Measurements from ENCODE around the gene RBP2.

The RBP2 gene

DNA sequence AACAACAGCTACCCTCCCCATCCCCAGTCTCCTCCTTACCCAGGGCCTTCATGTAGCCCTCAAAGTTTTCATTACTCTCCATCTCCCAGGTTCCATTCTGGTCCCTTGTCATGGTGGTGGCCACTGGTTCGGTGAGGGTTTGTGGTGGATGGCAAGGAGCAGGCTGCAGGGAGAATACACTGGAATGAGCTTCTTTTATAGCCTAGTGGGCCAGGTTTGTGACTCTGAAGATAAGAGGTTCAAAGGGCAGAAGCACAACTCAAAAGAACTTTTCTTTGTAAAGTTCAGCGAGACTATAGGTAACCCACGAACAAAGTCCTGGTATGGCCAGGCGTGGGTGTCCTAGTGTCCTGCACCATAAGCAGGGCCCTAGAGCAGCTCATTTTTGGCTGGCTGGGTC is at the start of gene RBP2:
Gene RBP2, minus strand, starts transcription at position 169 of the 400 bp plus-strand sequence. Its CDS starts 57 bp downstream, at position 112.
- no peak for DNase-seq

DNA sequence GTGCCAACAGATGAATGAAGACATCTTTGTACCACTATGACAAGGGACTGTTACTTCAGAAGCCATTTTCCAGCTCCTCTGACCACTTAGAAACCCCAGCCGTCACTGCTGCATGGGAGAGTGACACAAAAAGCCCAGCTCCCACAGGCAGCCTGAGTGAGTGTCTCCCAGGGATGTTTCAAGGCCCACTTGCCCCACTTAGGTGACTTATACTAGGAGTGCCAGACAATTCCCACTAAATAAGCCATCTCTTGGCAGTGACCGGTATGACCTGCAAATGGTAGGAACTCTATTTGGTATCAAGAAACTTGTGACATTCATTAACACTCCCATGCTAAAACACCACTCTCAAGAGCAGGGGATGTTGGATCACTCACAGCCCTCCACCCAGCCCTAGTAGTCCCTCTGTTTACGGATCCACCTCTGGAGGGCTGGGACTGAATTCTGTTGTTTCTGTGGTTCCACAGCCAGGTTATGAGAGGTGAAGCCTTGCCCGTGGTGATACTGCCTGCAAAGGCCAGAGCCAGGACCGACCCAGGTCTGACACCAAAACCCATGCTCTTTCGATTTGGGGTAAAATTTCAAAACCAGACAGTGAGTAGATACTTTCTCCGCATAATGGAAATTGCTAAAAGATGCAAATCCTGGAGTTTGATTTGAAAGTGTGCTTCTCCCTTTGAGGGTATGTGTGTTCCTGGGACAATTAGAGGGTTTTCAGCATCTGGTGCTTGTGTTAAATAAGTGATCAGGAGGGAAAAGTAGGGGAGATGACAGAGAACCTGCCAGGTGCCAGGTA is 48.7 kb upstream of the RBP2 start:
- DNase-seq = no peak

DNA sequence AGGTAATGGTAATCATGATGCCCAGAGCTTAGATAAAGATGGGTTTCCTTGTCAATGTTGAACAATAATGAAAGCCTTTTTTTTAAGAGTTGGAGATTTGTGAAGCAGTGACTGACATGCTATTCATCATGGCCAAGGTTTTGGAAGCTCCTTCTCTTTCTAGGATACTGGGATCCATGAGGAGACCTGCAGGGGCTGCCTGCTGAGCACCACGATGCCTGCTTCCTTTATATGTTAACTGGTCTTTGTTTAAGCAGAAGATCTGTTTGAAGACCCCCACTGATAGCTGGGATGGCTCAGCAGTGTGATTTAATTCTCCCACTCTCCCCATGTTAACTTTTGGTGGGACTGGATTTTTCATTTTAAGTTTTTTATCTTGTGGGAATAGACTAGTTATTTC is 47.4 kb upstream of the RBP2 start:
- DNase-seq = no peak

DNA sequence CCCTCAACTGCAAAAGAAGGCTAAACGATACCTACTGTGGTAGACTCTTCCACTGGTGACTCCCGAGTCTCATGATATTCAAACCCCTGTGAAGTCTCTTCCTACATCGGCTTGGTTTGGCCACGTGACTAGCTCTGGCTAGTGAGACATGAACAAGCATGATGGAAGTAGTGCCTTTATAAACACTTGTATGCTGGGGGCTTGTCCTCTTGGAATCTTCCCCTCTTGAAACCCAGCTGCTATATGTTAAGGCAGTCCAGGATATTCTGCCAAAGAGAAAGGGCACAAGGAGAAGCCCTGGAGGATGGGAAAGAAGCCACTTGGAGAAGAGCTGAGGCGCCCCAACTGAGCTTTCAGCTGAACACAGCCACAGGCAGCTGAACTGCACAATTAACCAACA is 46.9 kb upstream of the RBP2 start:
- no peak for DNase-seq

DNA sequence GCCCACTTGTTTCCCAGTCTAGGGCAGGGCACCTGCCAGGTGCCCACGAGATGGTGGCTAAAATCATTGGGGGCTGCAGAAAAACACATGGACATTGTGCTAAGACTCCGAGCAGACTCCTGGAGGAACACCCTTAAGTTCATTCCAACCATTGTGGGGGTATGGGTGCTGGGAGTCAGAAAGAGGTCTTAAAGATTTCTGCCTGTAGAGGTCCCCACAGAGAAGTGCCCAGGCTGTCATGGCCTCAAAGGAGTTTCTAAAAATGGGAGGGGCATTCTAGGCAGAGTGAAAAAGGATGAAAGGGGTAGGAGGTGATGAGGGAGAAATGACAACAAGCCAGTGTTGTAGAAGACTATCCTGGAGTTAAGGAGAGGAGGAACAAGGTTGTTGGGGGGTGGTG is 46.1 kb upstream of the RBP2 start:
- no peak for DNase-seq

DNA sequence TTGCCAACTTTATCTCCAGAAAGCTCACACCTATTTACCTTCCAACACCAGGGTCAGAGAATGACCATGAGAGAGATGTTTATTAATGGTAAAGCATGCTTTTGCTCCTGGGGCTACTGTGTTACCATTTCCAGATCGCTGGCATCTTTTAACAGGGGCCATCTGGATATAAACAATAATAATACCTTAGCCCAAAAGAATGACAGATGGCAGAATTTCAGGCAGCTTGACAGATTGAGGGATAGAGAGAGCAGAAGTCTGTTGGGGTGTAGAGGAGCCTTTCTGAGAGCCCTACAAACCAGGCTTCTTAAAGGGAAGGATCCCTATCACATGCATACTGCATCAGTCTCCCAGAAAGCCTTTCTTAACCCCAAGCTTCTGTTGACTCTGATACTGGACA is 45.5 kb upstream of the RBP2 start:
- no peak for DNase-seq

DNA sequence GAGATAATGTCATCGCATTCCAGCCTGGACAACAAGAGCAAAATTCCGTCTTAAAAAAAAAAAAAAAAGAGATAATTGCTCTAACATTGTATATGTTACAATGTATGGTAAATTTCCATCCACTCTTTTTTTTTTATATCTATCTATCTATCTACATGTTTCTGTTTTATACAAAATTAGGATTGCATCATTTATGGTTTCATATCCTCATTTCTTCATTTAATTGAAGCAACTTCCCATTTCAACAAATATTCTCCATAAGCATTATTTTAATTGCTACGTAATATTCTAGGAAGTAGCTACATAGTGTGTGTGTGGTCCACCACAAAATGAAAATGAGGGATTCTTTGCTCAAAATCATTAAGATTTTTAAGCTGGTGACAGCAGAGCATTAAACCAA is 44.8 kb upstream of the RBP2 start:
- no peak for DNase-seq

DNA sequence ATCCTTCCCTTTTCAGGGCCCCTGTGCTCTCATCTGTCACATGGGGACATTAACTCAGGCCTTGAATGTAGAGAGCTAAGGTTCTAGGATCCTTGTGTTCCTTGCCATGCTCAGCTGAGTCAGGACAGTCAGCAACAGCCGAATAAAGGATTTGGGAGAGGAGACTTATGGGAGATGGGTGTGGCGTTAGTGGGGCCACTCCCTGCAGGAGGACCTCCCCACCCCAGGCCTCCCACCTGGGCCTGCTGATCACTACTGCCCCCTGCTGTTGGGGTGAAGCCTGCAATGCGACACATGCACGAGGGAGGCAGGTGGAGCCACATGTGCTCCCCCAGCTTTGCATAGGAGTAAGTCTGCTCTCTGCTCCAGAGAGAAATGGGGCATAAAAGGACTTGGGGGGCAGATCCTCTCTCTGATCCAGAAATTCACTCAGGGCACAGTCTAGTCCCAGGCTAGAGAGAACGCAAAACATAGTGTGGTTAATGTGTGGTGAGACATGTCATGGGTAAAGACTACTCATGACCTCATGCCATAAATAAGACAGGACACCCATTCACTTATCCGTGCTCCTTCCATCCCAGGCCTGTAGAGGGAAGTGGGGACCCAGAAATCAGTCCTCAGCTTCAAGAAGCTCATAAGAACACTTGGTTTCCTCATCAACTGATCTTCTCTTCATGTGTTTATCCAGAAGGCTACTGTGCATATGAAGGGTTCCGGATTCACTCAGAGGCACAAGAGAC is 43.9 kb upstream of the RBP2 start:
- DNase-seq = no peak

DNA sequence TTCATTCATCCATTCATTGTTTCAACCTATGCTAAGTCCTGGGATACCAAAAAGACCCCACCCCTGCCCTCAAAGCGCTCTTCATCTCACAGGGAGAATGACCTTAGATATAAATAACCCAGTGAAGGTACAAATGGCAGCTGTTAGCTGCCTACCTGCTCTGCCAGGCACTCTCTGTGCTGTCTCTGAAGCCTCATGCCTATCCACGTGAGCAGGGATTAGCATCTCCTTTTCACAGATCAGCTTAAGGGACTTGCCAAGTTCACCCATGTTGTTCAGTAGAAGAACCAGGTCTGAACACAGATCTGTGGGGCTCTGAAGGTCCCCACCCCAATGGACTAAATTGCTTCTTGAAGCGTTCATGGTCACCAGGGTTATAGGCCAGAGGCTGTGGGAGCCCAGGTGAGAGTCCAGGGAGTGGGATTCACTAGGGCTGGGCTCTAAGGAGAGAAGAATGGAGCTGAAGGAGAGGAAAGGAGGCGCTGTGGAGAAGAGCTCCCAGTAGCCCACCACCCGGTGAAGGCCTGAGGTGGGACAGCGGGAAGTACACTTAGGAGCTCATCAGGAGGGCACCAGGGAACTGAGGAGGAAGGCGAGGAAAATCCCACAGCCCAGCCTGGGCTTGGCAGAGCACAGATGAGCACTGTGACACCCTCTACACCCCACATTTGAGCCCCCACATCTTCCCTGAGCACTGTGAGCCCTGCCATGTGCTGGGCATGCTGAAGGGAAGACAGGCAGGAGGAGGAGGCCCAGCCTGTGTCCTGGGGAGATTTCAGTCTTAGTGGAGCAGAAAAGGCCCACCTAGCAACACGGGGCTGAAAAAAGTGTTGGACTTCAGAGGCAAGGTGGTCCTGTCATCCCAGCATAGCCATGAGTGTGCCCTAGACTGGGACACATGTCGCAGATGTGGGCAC is 42.9 kb upstream of the RBP2 start:
- no peak for DNase-seq

DNA sequence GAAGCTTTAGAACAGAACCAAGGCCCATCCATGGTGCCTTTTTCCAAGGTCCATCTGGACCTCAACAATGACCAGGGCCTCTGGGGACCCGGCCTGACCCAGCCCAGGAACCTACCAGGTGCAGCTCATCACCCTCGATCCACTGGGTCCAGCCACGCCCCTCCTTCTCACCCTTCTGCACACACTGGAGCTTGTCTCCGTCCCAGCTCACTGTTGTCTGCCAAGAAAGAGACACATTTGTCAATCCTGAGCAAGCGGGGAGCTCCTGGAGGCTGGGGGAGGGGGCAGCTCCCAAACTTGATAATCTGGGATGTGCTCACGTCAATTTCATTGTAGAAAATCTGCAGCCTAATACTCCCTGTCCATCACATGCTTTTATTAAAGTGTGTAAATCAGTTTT is 42.0 kb upstream of the RBP2 start:
- DNase-seq = no peak

DNA sequence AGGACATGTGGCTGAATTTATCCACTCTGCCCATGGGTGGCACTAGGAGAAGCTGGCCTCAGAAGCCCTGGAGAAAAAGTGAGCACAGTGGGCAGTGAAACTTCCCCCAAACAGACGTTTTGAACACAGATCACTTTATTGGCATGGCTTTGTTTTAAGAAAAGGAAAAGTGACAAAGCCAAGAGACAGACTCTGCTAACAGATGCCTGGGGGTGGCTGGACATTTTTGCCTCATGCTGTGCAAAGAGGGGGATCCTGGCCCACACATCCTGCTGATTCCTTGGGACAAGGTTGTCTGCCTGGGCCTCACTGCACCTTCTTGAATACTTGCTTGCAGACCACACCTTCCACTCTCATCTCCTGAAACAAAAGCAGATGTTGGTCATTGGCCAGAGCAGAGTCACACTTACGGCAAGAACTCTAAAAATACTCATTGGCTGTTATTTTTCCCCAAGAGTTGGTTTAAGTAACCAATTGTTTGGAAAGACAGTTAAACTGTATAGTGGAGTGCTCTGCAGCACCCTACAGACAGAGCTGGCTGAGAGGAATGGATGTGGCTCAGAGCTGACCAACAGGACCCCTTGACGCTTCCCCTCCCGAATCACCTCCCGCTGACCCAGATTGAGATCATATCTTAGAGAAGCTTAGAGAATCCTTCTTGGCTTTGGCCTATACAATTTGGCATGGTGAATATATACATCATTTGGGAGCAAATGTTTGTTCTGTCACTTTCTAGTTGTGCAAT is 41.2 kb upstream of the RBP2 start:
- DNase-seq = no peak

DNA sequence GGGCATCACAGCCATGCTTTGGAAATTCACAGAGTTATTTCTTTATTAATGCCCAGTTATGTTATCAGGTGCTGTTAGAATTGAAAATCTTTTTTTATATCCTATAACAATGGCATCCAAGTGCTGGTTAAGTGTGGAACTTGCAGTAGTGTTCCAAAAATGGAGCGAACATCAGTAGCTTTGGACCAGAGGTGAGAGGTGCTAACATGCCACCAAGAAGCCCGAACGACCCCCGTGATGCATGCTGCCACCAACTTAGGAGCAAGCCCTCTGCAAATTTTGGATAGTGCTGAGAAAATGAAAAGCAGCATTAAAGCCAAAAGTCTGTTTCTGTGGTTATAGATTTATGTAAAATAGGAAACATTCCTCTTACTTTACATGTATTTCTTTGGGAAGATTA is 38.4 kb upstream of the RBP2 start:
- DNase-seq = no peak

DNA sequence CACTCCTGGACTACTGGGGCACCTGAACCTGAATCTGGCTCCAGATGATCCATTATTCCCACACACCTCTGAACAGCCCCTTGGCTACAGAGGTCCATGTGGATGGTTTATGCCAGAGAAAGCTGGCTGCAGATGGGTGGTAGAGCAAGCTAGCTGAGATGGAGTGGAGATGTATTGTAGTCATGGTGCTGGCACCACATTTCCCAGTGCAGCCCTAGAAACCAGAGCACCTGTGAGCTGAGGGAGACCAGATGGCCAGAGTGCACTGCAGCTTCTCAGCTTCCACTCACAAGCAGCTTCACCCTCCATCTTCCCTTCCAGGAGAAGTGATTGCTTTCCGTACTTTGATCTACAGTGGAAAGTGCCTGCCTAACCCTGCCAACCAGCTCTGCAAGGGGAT is 33.3 kb upstream of the RBP2 start:
- DNase-seq = no peak

DNA sequence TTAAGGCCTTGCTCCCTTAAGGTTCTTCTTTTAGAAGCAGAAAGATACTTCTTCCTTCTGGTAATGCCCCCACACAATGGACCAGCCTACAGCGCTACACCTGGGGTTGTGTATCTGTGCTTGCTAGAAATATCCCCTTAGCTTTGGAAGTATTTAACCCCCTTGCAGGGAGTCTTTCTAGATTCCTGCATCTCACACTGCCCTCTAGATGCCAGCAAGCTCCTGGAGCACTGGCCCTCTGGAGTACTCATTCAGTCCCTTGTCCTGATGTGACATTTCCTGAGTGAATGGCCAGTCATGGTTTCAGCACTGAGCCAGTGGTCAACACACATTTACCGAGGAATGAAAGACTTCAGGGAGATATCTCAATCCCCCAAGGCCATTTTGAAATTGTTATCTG is 30.4 kb upstream of the RBP2 start:
- no peak for DNase-seq

DNA sequence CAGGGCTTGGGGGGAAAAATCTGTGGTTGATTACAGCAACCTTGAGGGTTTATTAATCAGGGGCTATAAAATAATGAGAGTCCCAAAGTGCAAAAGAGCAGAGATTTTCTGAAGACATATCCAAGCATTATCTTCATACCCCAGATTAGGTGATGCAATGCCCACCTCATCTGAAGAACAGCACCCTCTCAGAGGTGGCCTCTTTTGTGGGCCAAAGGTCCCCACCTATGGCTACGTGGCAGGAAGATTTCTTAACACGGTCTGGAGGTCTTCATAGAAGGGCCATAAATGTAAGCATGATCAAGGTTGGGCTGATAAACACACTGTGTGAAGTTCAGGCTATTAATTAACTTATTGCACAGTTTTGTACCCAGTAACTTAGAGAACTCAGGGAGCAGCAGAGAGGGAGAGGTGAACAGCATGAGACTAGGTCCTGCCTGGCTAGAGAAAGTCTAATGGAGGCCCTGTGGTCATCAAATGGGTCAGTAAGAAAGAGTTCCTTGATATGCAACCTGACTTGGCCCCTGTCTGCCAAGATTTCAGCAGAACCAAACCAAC is 29.6 kb upstream of the RBP2 start:
- DNase-seq = no peak

DNA sequence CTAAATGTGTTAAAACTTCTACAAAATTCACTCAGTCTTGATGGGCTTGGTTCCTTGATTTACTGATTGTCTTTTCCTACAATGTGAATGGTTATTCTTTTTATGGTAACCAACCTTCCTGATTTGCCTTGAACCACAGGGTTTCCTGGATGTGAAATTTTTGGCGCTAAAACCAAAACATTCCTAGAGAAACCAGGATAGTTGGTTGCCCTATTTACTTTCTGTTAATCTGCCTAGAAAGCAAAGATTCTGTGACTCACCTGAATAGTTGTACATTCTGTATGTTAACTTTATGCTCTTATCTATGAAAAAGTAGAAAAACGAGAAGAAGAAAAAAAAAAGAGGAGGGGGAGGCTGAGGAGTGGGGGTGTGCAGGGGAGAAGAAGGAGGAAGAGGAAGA is 23.2 kb upstream of the RBP2 start:
- DNase-seq = no peak

DNA sequence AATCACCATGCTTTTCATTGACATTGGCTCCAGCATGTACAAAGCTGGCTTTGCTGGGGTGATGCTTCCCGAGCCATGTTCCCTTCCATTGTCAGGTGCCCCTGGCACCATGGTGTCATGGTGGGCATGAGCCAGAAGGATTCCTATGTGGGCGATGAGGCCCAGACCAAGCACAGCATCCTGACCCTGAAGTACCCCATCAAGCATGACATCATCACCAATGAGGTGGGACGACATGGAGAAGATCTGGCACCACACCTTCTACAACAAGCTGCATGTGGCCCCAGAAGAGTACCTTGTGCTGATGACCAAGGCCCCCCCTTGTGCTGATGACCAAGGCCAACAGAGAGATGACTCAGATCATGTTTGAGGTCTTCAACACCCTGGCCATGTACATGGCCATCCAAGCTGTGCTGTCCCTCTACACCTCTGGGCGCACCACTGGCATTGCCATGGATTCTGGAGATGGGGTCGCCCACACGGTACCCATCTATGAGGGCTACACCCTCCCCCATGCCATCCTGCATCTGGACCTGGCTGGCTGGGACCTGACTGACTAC is 17.6 kb upstream of the RBP2 start:
- DNase-seq = no peak

DNA sequence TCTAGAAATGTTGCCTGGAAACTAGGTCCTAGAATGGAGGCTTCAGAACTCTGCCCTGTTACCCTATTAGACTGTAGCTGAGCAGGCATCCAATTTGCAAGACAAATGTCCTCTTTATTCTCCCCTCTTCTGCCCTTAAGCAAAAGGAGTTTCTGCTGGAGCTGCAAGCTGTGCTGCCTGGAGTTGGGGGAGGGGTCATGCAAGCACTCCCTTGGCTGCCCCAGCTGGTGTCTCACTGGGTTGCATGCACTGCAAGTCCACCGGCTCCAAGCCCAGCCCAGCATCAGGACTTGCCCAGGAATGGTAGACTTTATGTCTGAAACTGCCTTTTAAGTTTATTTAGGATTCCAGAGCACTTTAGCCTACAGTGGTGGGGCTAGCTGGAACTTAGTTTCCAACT is 15.7 kb upstream of the RBP2 start:
- no peak for DNase-seq

DNA sequence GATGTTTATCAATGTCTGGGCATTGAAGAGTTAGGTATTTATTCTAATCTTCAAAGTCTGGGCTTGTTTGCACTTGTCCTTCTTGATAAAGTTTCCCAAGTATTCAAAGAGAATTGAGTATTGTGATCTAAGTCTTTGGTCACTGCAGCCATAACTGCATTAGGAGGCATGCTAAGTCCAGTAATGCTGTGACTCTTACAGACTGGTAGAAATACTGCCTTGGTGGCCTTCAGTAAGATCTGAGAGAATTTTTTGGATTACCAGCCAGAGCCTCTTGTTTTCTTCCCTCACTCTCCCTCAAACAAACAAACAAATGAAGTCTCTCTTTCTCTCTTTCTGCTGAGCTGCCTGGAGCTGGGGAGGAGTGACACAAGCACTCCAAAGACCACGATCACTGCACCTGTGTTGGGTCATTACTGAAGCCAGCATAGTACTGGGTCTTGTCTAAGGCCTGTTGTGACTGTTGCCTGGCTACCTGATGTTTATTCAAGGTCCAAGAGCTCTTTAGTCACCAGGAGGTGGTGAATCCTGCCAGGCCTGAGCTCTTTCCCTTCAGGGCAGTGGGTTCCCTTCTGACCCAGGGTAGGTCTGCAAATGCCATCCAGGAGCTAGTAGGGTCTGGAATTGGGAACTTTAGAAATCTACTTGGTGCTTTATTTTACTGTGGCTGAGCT is 14.8 kb upstream of the RBP2 start:
- DNase-seq = no peak

DNA sequence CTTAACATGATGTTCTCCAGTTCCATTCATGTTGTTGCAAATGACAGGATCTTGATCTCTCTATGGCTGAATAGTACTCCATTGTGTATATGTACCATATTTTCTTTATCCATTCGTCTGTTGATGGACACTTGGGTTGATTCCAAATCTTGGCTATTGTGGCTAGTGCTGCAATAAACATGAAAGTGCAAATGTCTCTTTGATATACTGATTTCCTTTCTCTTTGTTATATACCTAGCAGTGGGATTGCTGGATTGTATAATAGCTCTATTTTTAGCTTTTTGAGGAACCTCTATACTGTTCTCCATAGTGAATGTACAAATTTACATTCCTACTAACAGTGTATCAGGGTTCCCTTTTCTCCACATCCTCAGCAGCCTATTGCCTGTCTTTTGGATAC is 5.9 kb upstream of the RBP2 start:
- DNase-seq = no peak

DNA sequence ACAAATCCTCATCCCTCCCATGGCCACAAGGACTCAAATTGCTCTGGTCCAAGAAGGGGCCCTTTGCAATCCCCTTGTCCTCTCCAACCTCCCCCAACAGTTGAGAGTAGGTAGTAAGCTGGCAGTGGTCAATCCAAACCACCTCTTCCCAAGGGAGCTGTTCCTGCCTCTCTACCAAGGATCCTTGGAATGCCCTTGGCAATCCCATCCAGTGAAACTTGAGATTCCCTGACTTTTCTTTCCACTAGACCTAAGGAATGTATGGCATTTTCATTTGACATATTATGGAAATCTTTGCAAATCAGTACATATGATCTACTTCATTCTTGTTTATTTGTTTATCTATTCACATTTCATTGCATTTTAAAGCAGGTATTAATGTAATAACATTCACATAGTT is 4.8 kb upstream of the RBP2 start:
- no peak for DNase-seq

DNA sequence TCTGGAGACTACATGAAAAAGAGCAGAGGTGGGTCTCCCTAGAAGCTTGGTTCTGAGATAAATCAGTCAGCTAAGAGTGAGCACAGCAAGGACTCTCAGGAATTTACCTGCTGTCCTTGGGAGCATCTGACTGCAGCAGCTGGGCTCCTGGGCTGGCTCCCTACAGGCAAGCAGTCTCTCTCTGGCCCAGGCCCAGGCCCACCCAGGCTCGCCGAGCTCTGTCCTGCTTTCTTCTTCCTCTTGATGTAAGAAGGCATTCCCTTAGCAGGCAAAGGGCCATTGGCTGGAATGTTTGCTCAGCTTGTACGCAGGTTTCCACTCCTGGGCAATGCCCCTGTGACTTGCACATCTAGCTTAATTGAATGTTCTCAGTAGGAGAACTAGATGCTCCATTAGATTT is 4.3 kb upstream of the RBP2 start:
- no peak for DNase-seq

Data from CD4-positive, alpha-beta T cell treated with Interleukin-17A for 4 hours (primary cell).